ENCODE results near the gene TSKS. TPM values are rescaled to one million over a fixed set of nuclear protein-coding genes. Genes with fewer than 3 reads are reported as not detected.

Gene TSKS
- total RNA-seq, 2 donors from 2014 or later = not detected

DNA sequence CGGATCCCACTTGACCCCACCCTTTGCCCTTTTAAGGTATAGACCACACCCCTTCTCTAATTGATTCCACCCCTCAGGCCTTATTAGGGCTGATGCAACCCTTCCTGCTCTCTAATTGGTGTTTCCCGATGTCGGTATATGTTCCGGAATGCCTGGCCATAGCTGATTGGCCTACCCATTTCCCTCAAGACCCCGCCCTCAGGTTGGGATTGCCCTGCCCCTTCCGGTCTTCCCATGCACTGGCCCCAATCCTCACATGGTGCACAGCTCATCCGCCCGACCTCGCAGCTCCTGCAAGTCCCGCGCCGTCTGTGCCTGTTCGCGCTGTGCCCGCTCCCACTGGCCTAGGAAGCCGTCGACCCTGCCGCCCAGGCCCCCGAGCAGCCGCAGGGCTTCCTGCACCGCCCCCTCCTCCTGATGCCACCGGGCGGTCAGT, 18.1 kb downstream of the TSKS start:
- H3K4me1 ChIP-seq = no peaks in the 10 kb centered on the region
- no peaks in the 10 kb centered on the region for H3K9me3 ChIP-seq
- no peak for DNase-seq
- no peaks in the 10 kb centered on the region for H3K36me3 ChIP-seq
- no peak overlapping the region for H3K4me3 ChIP-seq
- H3K27ac ChIP-seq = no peak overlapping the region
- no peak overlapping the region for H3K9ac ChIP-seq (ENCODE audit: low read depth in 2 of 2, low read length in 2 of 2)
- intact Hi-C loops (cut with DNase I) = no loop called here
- no peak for TF ChIP-seq CTCF (IDR thresholded peaks at IDR 0.05)
- no peaks in the 10 kb centered on the region for H3K27me3 ChIP-seq

- DNase-seq = no peak
- intact Hi-C loops (cut with DNase I) = no loop called here
- no peaks in the 10 kb centered on the region for H3K27me3 ChIP-seq
- no peaks in the 10 kb centered on the region for H3K36me3 ChIP-seq
- no peaks in the 10 kb centered on the region for H3K4me1 ChIP-seq
- H3K9ac ChIP-seq (ENCODE audit: low read depth in 2 of 2, low read length in 2 of 2) = no peak overlapping the region
- H3K9me3 ChIP-seq = no peaks in the 10 kb centered on the region
- no peak overlapping the region for H3K4me3 ChIP-seq
- no peak for TF ChIP-seq CTCF (IDR thresholded peaks at IDR 0.05)
- no peak overlapping the region for H3K27ac ChIP-seq
Measured at GRCh38 chr19:49741210-49741844, 21.8 kb downstream of the TSKS start.

DNA sequence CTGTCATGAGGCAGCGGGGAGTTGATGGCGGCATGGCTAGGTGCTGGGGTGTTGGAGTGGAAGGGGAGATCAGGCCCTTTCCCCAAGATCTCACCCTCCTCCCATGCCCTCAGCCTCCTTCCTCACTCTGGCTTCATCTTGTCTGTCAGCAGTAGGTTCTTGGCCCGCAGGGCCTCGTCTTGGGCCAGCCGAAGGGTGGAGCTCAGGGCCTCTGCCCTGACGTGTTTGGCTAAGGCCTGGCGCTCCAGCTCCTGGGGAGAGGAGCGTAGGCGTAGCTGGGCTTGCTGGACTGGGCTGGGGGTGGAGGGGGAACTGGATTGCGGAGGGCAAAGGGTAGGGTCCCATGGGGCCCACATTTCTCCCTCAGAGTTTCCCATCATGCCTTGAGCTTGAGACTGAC, 23.2 kb downstream of the TSKS start:
- Histone ChIP-seq H3K27me3 (no peaks in the 10 kb centered on the region), H3K4me3 (no peak overlapping the region), H3K9ac (ENCODE audit: low read depth in 2 of 2, low read length in 2 of 2) (no peak overlapping the region), H3K36me3 (no peaks in the 10 kb centered on the region), H3K9me3 (no peaks in the 10 kb centered on the region), H3K27ac (no peak overlapping the region), H3K4me1 (no peaks in the 10 kb centered on the region)
- DNase-seq = no peak
- TF ChIP-seq CTCF (IDR thresholded peaks at IDR 0.05) = no peak
- intact Hi-C loops (cut with DNase I) = no loop called here

- no peak overlapping the region for H3K27ac ChIP-seq
- intact Hi-C loops (cut with DNase I) = no loop called here
- no peaks in the 10 kb centered on the region for H3K9me3 ChIP-seq
- no peak for TF ChIP-seq CTCF (IDR thresholded peaks at IDR 0.05)
- DNase-seq = no peak
- no peaks in the 10 kb centered on the region for H3K36me3 ChIP-seq
- H3K4me3 ChIP-seq = no peak overlapping the region
- no peaks in the 10 kb centered on the region for H3K4me1 ChIP-seq
- no peak overlapping the region for H3K9ac ChIP-seq (ENCODE audit: low read depth in 2 of 2, low read length in 2 of 2)
- no peaks in the 10 kb centered on the region for H3K27me3 ChIP-seq
Measured at GRCh38 chr19:49739098-49739497, 24.0 kb downstream of the TSKS start.

- no peak overlapping the region for H3K9ac ChIP-seq (ENCODE audit: low read depth in 2 of 2, low read length in 2 of 2)
- no peak overlapping the region for H3K4me3 ChIP-seq
- no peaks in the 10 kb centered on the region for H3K9me3 ChIP-seq
- H3K4me1 ChIP-seq = no peaks in the 10 kb centered on the region
- no peaks in the 10 kb centered on the region for H3K36me3 ChIP-seq
- intact Hi-C loops (cut with DNase I) = no loop called here
- no peak overlapping the region for H3K27ac ChIP-seq
- no peaks in the 10 kb centered on the region for H3K27me3 ChIP-seq
- no peak for TF ChIP-seq CTCF (IDR thresholded peaks at IDR 0.05)
- no peak for DNase-seq
Measured at GRCh38 chr19:49738268-49738667, 24.8 kb downstream of the TSKS start.
